ENCODE measurements around the gene EP300. TPM values are rescaled to one million over a fixed set of nuclear protein-coding genes. Genes with fewer than 3 reads are reported as not detected.
"Not testable (repeated sequence)": the region's sequence is repeated elsewhere in the genome, so short reads cannot be mapped to it uniquely, and the experiment has no call there.

The EP300 gene
- polyA plus RNA-seq, 1 donor: 33.3 TPM

- no peak for DNase-seq (ENCODE audit: low read depth)
Observed at GRCh38 chr22:41147722-41148121, 55.3 kb downstream of the EP300 start.

DNA sequence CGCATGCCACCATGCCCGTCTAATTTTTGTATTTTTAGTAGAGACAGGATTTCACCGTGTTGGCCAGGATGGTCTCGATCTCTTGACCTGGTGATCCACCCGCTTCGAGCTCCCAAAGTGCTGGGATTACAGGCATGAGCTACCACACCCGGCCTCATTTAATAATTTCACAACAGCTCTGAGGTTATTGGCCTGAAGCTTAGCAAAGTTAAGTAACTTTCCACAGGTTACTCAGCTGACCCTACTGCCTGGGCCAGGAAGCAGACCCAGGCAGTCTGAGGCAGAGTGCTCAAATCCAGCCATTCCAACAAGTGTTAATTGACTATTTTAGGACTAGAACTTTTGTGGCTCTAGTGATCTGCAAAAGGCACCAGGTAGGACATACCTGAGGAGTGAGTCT lies 60.5 kb downstream of the EP300 start:
- DNase-seq (ENCODE audit: low read depth): no peak

DNA sequence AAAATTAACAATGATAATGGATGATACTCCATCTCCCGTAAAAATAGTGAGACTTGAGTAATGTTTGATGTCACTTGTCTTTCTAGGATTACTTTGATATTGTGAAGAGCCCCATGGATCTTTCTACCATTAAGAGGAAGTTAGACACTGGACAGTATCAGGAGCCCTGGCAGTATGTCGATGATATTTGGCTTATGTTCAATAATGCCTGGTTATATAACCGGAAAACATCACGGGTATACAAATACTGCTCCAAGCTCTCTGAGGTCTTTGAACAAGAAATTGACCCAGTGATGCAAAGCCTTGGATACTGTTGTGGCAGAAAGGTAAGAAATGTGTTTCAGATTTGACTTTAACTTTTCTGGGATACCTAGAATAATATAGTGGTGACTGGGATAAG lies 64.7 kb downstream of the EP300 start:
- DNase-seq (ENCODE audit: low read depth): no peak

DNA sequence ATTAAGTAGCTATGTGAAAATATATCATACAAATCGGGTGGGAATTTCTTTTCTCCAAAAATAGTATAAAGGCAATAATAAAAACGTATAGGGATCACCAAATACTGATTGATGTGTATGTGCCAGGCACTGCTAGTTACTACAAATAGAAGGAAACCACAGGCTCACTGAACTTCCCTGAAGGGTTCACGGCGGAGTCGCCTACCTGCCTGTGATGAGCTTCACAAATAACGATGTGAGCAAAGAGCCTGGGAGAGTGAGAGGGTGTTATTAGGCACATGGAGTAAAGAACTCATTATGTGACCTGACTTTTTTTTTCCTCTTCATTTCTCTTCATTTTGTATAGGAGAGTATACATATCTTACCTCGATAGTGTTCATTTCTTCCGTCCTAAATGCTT lies 76.8 kb downstream of the EP300 start:
- no peak for DNase-seq (ENCODE audit: low read depth)

- DNase-seq (ENCODE audit: low read depth): no peak
Observed at GRCh38 chr22:41171996-41172395, 79.6 kb downstream of the EP300 start.

DNA sequence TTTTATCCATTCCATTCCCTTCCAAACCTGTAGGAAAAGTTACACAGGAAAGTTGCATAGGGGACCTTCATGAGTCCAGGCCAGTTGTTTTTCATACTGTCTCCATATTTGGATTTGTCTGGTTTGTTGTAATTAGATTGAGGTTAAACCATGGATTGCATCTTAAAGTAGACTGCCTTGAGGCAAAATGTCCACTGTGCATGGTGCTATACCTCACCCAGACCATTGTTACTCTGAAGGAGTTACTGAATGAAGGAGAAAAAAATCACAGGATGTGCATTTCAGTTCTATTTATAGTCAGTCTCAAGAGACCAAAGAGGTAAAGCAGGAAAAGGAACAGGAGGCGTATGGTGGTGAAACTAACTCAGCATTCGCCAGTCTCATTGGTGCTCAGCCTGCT lies 83.2 kb downstream of the EP300 start:
- no peak for DNase-seq (ENCODE audit: low read depth)

DNA sequence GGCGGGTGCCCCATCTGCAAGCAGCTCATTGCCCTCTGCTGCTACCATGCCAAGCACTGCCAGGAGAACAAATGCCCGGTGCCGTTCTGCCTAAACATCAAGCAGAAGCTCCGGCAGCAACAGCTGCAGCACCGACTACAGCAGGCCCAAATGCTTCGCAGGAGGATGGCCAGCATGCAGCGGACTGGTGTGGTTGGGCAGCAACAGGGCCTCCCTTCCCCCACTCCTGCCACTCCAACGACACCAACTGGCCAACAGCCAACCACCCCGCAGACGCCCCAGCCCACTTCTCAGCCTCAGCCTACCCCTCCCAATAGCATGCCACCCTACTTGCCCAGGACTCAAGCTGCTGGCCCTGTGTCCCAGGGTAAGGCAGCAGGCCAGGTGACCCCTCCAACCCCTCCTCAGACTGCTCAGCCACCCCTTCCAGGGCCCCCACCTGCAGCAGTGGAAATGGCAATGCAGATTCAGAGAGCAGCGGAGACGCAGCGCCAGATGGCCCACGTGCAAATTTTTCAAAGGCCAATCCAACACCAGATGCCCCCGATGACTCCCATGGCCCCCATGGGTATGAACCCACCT lies 84.7 kb downstream of the EP300 start:
- DNase-seq (ENCODE audit: low read depth): no peak

DNA sequence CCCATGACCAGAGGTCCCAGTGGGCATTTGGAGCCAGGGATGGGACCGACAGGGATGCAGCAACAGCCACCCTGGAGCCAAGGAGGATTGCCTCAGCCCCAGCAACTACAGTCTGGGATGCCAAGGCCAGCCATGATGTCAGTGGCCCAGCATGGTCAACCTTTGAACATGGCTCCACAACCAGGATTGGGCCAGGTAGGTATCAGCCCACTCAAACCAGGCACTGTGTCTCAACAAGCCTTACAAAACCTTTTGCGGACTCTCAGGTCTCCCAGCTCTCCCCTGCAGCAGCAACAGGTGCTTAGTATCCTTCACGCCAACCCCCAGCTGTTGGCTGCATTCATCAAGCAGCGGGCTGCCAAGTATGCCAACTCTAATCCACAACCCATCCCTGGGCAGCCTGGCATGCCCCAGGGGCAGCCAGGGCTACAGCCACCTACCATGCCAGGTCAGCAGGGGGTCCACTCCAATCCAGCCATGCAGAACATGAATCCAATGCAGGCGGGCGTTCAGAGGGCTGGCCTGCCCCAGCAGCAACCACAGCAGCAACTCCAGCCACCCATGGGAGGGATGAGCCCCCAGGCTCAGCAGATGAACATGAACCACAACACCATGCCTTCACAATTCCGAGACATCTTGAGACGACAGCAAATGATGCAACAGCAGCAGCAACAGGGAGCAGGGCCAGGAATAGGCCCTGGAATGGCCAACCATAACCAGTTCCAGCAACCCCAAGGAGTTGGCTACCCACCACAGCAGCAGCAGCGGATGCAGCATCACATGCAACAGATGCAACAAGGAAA lies 85.4 kb downstream of the EP300 start:
- no peak for DNase-seq (ENCODE audit: low read depth)

DNA sequence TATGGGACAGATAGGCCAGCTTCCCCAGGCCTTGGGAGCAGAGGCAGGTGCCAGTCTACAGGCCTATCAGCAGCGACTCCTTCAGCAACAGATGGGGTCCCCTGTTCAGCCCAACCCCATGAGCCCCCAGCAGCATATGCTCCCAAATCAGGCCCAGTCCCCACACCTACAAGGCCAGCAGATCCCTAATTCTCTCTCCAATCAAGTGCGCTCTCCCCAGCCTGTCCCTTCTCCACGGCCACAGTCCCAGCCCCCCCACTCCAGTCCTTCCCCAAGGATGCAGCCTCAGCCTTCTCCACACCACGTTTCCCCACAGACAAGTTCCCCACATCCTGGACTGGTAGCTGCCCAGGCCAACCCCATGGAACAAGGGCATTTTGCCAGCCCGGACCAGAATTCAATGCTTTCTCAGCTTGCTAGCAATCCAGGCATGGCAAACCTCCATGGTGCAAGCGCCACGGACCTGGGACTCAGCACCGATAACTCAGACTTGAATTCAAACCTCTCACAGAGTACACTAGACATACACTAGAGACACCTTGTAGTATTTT lies 86.1 kb downstream of the EP300 start:
- DNase-seq (ENCODE audit: low read depth): no peak

- DNase-seq (ENCODE audit: low read depth): not testable (repeated sequence)
Observed at GRCh38 chr22:41180362-41180761, 88.0 kb downstream of the EP300 start.

- DNase-seq (ENCODE audit: low read depth): no peak
Observed at GRCh38 chr22:41180926-41181325, 88.5 kb downstream of the EP300 start.

GRCh38 chr22:41181349-41182241 lies 89.2 kb downstream of the EP300 start:
- DNase-seq (ENCODE audit: low read depth): no peak

DNA sequence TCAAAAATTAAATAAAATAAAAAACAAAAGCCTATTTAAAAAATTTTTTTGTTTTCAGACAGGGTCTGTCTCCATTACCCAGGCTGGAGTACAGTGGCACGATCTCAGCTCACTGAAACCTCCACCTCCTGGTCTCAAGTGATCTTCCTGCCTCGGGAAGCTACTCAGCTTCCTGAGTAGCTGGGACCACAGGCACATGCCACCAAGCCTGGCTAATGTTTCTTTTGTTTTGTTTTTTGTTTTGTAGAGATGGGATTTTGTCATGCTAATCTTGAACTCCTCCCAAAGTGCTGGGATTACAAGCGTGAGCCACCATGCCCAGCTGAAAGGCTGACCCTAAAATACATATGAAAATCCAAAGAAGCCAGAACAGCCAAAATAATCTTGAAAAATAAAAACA lies 92.3 kb downstream of the EP300 start:
- no peak for DNase-seq (ENCODE audit: low read depth)

DNA sequence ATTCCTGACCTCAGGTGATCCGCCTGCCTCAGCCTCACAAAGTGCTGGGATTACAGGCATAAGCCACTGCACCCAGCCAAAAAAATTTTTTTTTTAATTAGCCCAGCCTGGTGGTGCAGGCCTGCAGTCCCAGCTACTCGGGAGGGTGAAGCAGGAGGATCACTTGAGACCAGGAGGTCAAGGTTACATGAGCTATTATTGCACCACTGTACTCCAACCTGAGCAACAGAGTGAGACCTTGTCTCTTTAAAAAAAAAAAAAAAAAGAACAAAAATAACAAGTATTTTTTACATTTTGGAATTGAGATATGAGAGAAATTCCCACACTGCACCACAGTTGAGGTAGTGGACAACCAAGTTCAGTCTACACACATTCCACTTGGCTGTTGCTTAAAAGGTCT lies 99.1 kb downstream of the EP300 start:
- DNase-seq (ENCODE audit: low read depth): no peak

DNA sequence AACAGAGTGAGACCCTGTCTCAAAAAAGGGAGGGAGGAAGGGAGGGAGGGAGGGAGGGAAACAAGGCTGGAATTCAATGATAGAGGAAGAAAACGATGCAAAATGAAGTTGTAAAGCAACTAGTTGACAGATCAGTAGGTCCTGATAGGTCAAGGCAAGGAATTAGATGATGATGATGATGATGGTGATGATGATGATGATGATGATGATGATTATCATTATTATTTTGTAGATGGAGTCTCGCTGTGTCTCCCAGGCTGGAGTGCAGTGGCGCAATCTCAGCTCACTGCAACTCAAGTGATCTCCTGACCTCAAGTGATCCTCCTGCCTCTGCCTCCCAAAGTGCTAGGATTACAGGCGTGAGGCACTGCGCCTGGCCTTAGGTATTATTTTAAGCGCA lies 101.4 kb downstream of the EP300 start:
- DNase-seq (ENCODE audit: low read depth): no peak

DNA sequence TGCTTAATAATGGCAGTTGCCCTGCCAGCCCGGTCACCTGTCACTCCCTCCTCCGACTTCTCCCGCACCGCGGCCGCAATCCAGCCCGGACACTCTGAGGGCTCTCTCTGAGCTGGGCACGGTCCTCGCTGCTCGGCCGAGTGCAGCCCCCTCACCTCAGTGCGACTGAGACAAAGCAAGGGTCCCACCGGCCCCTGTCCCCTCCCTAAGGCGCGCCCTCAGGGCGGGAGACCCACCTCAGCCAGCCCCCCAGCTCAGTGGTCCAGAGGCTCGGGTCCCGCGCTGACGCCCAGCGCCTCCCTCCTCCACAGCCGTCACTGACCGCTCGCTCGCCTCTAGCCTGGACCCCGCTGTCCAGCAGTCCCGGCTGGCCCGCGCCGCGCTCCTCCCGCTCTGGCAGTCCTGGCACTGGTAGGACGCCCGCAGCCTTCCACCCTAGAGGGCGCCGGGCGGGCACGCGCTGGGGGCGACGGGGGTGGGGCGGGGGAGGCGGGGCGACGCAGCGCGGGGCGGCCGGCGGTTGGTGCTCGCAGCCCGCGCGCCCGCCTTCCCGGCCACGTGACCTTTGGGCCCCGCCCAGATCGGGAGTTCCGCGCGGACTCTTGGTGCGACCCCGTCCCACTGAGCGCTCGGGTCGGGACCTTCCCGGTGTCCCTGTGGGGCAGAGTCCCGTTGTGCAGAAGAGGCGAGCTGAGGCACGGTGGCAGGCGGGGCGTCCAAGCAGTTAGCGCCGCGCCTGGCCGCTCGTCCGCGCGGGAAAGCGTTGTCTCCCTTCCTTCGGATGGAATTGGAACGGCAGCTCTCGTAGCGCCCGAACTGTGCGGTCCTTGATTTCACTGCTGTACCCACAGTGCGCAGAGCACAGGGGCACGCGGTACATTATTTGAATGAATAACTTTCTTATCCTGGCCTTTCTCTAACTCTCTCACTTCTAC lies 104.9 kb downstream of the EP300 start:
- DNase-seq (ENCODE audit: low read depth): peak; percentile 22

GRCh38 chr22:41198027-41198580 lies 105.7 kb downstream of the EP300 start:
- no peak for DNase-seq (ENCODE audit: low read depth)

DNA sequence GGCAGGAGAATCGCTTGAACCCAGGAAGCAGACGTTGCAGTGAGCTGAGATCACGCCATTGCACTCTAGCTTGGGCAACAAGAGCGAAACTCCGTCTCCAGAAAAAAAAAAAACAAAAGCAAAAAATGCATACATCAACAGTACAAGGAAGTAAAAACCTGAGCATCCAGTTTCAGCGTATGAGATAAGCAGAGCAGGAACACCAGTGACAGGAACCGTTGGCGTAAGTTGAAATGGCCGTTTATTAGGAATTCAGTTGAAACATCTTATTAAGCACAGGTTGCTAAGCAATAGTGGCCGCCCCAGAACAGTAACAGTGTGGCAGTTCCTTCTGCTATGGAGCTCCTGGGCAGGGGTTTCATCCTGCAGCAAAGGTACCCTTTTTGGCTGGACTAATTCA lies 108.7 kb downstream of the EP300 start:
- no peak for DNase-seq (ENCODE audit: low read depth)

GRCh38 chr22:41203118-41203517 lies 110.7 kb downstream of the EP300 start:
- DNase-seq (ENCODE audit: low read depth): no peak

GRCh38 chr22:41204066-41204465 lies 111.7 kb downstream of the EP300 start:
- DNase-seq (ENCODE audit: low read depth): no peak

All from forelimb muscle (tissue), 1 donor.